ENCODE data around the gene LRP1B.

- TF ChIP-seq CTCF (IDR thresholded peaks at IDR 0.05) (peak; percentile 28 to 65 (median 41)), POLR2A (IDR thresholded peaks at IDR 0.05) (no peak), EP300 (IDR thresholded peaks at IDR 0.05) (no peak)
Observed at GRCh38 chr2:142140434-142140845, 9.6 kb upstream of the LRP1B start.

All from tibial nerve (tissue), 4 donors.